22Rv1 (cell line): Measurements from ENCODE around the gene CDK5R1.

Source experiments
- CTCF ChIP-seq: fragments of 450-650 bp; IDR thresholded peaks from 2 replicates; pipeline ENCODE4 v1.5.1; 2017; ENCODE audit warnings: mild to moderate bottlenecking
- ZFX ChIP-seq: fragments of 450-650 bp; IDR thresholded peaks from 2 replicates; pipeline ENCODE4 v1.6.1; 2017; ENCODE audit warnings: antibody characterized with exemption, borderline replicate concordance

GRCh38 chr17:32513579-32513978 lies 26.8 kb downstream of the CDK5R1 start:
- TF ChIP-seq CTCF (no peak), ZFX (no peak)
